Liver (tissue), 9 donors: ENCODE measurements around the gene PSIP1. TPM values are rescaled to one million over a fixed set of nuclear protein-coding genes. Genes with fewer than 3 reads are reported as not detected.

Experiments
- DNase-seq: peaks from one replicate; pipeline ENCODE4 v3.0.0-alpha.2; 2017; ENCODE audit warnings: low spot score
- H3K27ac ChIP-seq, 2 donors: one replicate each; pipeline ENCODE4 v1.7.0; 2013; ENCODE audit warnings: inconsistent platforms in 2 of 2, low read length in 2 of 2, control low read depth in 1 of 2, low read depth in 1 of 2, mild to moderate bottlenecking in 1 of 2
- H3K27me3 ChIP-seq, 4 donors: one replicate each; pipeline versions ENCODE4 v1.6.1 to v1.7.0; 2013; ENCODE audit warnings: low read length in 3 of 4, inconsistent platforms in 1 of 4, mild to moderate bottlenecking in 1 of 4, moderate library complexity in 1 of 4; ENCODE audit not compliant: control insufficient read depth in 4 of 4, insufficient read depth in 4 of 4
- H3K36me3 ChIP-seq, 4 donors: one replicate each; pipeline versions ENCODE4 v1.6.1 to v1.7.0; 2013; ENCODE audit warnings: low read length in 3 of 4, mild to moderate bottlenecking in 3 of 4, low read depth in 1 of 4, moderate library complexity in 1 of 4; ENCODE audit not compliant: control insufficient read depth in 4 of 4, insufficient read depth in 3 of 4
- H3K4me1 ChIP-seq, 4 donors: one replicate each; pipeline versions ENCODE4 v1.6.1 to v1.7.0; 2013; ENCODE audit warnings: low read length in 3 of 4, mild to moderate bottlenecking in 3 of 4, moderate library complexity in 1 of 4; ENCODE audit not compliant: control insufficient read depth in 4 of 4, insufficient read depth in 4 of 4
- H3K4me3 ChIP-seq, 3 donors: one replicate each; pipeline versions ENCODE4 v1.6.1 to v1.7.0; 2013; ENCODE audit warnings: low read length in 3 of 3, control low read depth in 1 of 3, low read depth in 1 of 3, mild to moderate bottlenecking in 1 of 3
- H3K9ac ChIP-seq, 2 donors: one replicate each; pipeline ENCODE4 v1.7.0; 2013; ENCODE audit warnings: low read length in 2 of 2, mild to moderate bottlenecking in 2 of 2, moderate library complexity in 2 of 2, control low read depth in 1 of 2, low read depth in 1 of 2
- H3K9me3 ChIP-seq, 4 donors: one replicate each; pipeline versions ENCODE4 v1.6.1 to v1.7.0; 2013; ENCODE audit warnings: low read length in 3 of 4; ENCODE audit not compliant: control insufficient read depth in 4 of 4
- ATF3 ChIP-seq: IDR thresholded peaks from 2 replicates; pipeline ENCODE4 v1.6.1; 2016; ENCODE audit warnings: antibody characterized with exemption
- EGR1 ChIP-seq, 2 donors: IDR thresholded peaks; 2 replicates each; pipeline ENCODE4 v1.6.1; 2016 to 2018; ENCODE audit warnings: antibody characterized with exemption in 2 of 2, low read depth in 2 of 2
- FOXA1 ChIP-seq: IDR thresholded peaks from 2 replicates; pipeline ENCODE4 v1.6.1; 2016; ENCODE audit warnings: antibody characterized with exemption
- FOXA2 ChIP-seq: IDR thresholded peaks from 2 replicates; pipeline ENCODE4 v1.6.1; 2016; ENCODE audit warnings: antibody characterized with exemption
- GABPA ChIP-seq, 2 donors: IDR thresholded peaks in 1 of 2; conservative IDR thresholded peaks in 1 of 2; 2 replicates each; pipeline ENCODE4 v1.6.1; 2016; ENCODE audit warnings: antibody characterized with exemption in 2 of 2, mild to moderate bottlenecking in 1 of 2, moderate library complexity in 1 of 2
- HNF4A ChIP-seq, 2 donors: conservative IDR thresholded peaks; 2 replicates each; pipeline ENCODE4 v1.6.1; 2016; ENCODE audit warnings: antibody characterized with exemption in 2 of 2, mild to moderate bottlenecking in 2 of 2
- HNF4G ChIP-seq: IDR thresholded peaks from 2 replicates; pipeline ENCODE4 v1.6.1; 2016; ENCODE audit warnings: antibody characterized with exemption
- JUND ChIP-seq, 2 donors: IDR thresholded peaks; 2 replicates each; pipeline ENCODE4 v1.6.1; 2016; ENCODE audit warnings: antibody characterized with exemption in 2 of 2
- NR2F2 ChIP-seq: IDR thresholded peaks from 2 replicates; pipeline ENCODE4 v1.6.1; 2016; ENCODE audit warnings: antibody characterized with exemption
- RXRA ChIP-seq, 2 donors: IDR thresholded peaks; 2 replicates each; pipeline ENCODE4 v1.6.1; 2017 to 2018; ENCODE audit warnings: antibody characterized with exemption in 2 of 2, mild to moderate bottlenecking in 1 of 2
- SP1 ChIP-seq: IDR thresholded peaks from 2 replicates; pipeline ENCODE4 v1.6.1; 2018; ENCODE audit warnings: antibody characterized with exemption, mild to moderate bottlenecking
- TAF1 ChIP-seq: conservative IDR thresholded peaks from 2 replicates; pipeline ENCODE4 v1.6.1; 2016; ENCODE audit warnings: antibody characterized with exemption, mild to moderate bottlenecking
- WGBS: extraction: QIAGEN DNeasy Blood & Tissue Kit; methylation state at CpG from one replicate; pipeline ENCODE4 v1.1.7; 2013; 5-methylcytosine and 5-hydroxymethylcytosine counted together
- polyA plus RNA-seq, 2 donors: library from polyadenylated mRNA; stranded (reverse) in 1 of 2; unstranded in 1 of 2; fragments of 200-250 nt in 1 of 2; fragments of >200 nt in 1 of 2; fragmentation: Nextera tagmentation in 1 of 2; extraction: Ambion mirVana in 1 of 2; gene quantifications; one replicate each; pipeline versions ENCODE4 v1.2.1 to v1.2.3, GENCODE V29; 2013 to 2015
- total RNA-seq, 2 donors: library from RNA; depleted of rRNA; stranded (reverse); fragments of >200 nt; gene quantifications; one replicate each; pipeline ENCODE4 v1.2.3, GENCODE V29; 2014
- TF ChIP-seq, protein P1 (sequence below): fragments of 150-350 bp; IDR thresholded peaks from 2 replicates; pipeline ENCODE4 v1.5.1; 2017; ENCODE audit warnings: improper control_type of control experiment, low read depth, low read length; ENCODE audit not compliant: missing input control
- TF ChIP-seq, protein P2 (sequence below): IDR thresholded peaks from 2 replicates; pipeline ENCODE4 v1.6.1; 2016; ENCODE audit warnings: antibody characterized with exemption
- TF ChIP-seq, protein P3 (sequence below): IDR thresholded peaks from 2 replicates; pipeline ENCODE4 v1.6.1; 2016; ENCODE audit warnings: antibody characterized with exemption, mild to moderate bottlenecking
- donor health status: healthy.
- donor health status: healthy.
- donor health status: healthy.
- donor health status: healthy.
- donor health status: healthy.

PSIP1 gene
- total and polyA plus RNA-seq, 4 donors = 9.2 to 22.7 (median 13.2) TPM

- Histone ChIP-seq H3K36me3 (no peaks in the 10 kb centered on the region), H3K27ac (no peak overlapping the region), H3K4me3 (no peak overlapping the region), H3K9ac (no peak overlapping the region), H3K27me3 (no peaks in the 10 kb centered on the region), H3K9me3 (no peaks in the 10 kb centered on the region), H3K4me1 (no peaks in the 10 kb centered on the region)
- 92% methylated on average over 4 of the region's 4 CpGs for WGBS
- no peak for TF ChIP-seq FOXA1
- TF ChIP-seq HNF4A (conservative IDR thresholded peaks at IDR 0.05) = no peak
- TF ChIP-seq EGR1 (IDR thresholded peaks at IDR 0.05; ENCODE audit: low read depth in 2 of 2) = no peak
- TF ChIP-seq, protein P1, sequence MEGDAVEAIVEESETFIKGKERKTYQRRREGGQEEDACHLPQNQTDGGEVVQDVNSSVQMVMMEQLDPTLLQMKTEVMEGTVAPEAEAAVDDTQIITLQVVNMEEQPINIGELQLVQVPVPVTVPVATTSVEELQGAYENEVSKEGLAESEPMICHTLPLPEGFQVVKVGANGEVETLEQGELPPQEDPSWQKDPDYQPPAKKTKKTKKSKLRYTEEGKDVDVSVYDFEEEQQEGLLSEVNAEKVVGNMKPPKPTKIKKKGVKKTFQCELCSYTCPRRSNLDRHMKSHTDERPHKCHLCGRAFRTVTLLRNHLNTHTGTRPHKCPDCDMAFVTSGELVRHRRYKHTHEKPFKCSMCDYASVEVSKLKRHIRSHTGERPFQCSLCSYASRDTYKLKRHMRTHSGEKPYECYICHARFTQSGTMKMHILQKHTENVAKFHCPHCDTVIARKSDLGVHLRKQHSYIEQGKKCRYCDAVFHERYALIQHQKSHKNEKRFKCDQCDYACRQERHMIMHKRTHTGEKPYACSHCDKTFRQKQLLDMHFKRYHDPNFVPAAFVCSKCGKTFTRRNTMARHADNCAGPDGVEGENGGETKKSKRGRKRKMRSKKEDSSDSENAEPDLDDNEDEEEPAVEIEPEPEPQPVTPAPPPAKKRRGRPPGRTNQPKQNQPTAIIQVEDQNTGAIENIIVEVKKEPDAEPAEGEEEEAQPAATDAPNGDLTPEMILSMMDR = no peak
- no peak for TF ChIP-seq JUND (IDR thresholded peaks at IDR 0.05)
- TF ChIP-seq, protein P2, sequence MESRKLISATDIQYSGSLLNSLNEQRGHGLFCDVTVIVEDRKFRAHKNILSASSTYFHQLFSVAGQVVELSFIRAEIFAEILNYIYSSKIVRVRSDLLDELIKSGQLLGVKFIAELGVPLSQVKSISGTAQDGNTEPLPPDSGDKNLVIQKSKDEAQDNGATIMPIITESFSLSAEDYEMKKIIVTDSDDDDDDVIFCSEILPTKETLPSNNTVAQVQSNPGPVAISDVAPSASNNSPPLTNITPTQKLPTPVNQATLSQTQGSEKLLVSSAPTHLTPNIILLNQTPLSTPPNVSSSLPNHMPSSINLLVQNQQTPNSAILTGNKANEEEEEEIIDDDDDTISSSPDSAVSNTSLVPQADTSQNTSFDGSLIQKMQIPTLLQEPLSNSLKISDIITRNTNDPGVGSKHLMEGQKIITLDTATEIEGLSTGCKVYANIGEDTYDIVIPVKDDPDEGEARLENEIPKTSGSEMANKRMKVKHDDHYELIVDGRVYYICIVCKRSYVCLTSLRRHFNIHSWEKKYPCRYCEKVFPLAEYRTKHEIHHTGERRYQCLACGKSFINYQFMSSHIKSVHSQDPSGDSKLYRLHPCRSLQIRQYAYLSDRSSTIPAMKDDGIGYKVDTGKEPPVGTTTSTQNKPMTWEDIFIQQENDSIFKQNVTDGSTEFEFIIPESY = no peak
- TF ChIP-seq, protein P3, sequence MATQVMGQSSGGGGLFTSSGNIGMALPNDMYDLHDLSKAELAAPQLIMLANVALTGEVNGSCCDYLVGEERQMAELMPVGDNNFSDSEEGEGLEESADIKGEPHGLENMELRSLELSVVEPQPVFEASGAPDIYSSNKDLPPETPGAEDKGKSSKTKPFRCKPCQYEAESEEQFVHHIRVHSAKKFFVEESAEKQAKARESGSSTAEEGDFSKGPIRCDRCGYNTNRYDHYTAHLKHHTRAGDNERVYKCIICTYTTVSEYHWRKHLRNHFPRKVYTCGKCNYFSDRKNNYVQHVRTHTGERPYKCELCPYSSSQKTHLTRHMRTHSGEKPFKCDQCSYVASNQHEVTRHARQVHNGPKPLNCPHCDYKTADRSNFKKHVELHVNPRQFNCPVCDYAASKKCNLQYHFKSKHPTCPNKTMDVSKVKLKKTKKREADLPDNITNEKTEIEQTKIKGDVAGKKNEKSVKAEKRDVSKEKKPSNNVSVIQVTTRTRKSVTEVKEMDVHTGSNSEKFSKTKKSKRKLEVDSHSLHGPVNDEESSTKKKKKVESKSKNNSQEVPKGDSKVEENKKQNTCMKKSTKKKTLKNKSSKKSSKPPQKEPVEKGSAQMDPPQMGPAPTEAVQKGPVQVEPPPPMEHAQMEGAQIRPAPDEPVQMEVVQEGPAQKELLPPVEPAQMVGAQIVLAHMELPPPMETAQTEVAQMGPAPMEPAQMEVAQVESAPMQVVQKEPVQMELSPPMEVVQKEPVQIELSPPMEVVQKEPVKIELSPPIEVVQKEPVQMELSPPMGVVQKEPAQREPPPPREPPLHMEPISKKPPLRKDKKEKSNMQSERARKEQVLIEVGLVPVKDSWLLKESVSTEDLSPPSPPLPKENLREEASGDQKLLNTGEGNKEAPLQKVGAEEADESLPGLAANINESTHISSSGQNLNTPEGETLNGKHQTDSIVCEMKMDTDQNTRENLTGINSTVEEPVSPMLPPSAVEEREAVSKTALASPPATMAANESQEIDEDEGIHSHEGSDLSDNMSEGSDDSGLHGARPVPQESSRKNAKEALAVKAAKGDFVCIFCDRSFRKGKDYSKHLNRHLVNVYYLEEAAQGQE = no peak
- no peak for TF ChIP-seq ATF3
- no peak for TF ChIP-seq TAF1
- no peak for TF ChIP-seq RXRA (IDR thresholded peaks at IDR 0.05)
- TF ChIP-seq FOXA2 = no peak
- no peak for TF ChIP-seq HNF4G
- TF ChIP-seq SP1 = no peak
- TF ChIP-seq GABPA (IDR thresholded peaks at IDR 0.05 in 1 of 2, conservative IDR thresholded peaks at IDR 0.05 in 1 of 2) = no peak
- DNase-seq = no peak
These were observed 32.5 kb upstream of the PSIP1 start for GRCh38 chr9:15543047-15543813.

DNA sequence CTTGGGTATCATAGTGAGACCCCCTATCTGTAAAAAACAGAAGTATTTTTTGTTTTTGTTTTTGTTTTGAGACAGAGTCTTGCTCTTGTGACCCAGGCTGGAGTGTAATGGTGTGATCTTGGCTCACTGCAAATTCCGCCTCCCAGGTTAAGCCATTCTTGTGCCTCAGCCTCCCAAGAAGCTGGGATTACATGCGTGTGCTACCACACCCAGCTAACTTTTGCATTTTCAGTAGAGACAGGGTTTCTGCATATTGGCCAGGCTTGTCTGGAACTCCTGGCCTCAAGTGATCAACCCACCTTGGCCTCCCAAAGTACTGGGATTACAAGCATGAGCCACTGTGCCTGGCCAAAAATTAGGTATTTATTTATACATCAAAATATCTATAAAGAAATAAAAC lies 31.9 kb upstream of the PSIP1 start:
- WGBS = 96% methylated on average over 2 of the region's 2 CpGs
- H3K4me1 ChIP-seq = no peaks in the 10 kb centered on the region
- H3K36me3 ChIP-seq = no peaks in the 10 kb centered on the region
- no peak for TF ChIP-seq NR2F2
- H3K27me3 ChIP-seq = no peaks in the 10 kb centered on the region
- no peak for DNase-seq
- no peak overlapping the region for H3K27ac ChIP-seq
- H3K9ac ChIP-seq = no peak overlapping the region
- H3K4me3 ChIP-seq = no peak overlapping the region
- H3K9me3 ChIP-seq = no peaks in the 10 kb centered on the region
